ENCODE results near the gene THBS1.

Gene THBS1

DNA sequence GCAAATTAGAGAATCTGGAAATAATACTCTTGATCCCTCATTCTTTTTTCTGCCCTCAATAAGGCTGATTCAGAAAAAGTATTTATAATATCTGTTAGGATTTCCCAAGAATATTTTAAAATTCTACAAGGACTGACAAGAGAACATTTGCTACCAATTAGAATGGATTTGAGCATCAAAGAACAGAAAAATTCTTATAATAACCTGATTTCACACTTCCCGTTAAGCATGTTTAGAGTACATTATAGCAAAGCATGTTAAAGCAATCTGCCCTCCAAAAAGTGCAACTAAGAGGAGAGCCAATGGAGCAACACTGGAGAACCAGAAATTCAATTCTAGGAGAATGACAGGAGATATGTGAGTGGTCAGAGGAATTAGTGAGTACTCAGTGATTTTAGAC is 57.2 kb downstream of the THBS1 start:
- no peak for DNase-seq (ENCODE audit: low read depth)

DNA sequence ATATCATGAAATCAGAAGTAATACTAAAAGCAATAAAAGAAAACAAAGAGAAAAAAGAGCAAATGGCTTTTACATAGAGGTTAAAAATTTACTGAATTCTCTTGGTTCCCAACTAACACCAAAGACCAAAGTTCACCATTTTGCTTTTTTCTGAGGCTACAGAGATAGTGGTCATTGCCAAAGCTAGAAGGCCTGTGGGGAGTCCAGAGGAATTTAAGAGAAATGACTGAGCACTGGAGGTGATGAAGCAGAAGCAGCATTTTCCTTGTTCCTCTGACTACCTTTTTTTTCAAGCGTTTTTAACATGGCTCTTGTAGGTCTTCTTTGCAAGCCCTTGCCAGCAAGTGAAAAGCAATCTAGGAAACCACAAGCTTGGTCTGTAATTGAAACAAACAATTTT is 58.2 kb downstream of the THBS1 start:
- DNase-seq (ENCODE audit: low read depth), result no peak

GRCh38 chr15:39640665-39641064 is 59.8 kb downstream of the THBS1 start:
- no peak for DNase-seq (ENCODE audit: low read depth)

- DNase-seq (ENCODE audit: low read depth), result no peak
These were observed 60.5 kb downstream of the THBS1 start for GRCh38 chr15:39641191-39641889.

DNA sequence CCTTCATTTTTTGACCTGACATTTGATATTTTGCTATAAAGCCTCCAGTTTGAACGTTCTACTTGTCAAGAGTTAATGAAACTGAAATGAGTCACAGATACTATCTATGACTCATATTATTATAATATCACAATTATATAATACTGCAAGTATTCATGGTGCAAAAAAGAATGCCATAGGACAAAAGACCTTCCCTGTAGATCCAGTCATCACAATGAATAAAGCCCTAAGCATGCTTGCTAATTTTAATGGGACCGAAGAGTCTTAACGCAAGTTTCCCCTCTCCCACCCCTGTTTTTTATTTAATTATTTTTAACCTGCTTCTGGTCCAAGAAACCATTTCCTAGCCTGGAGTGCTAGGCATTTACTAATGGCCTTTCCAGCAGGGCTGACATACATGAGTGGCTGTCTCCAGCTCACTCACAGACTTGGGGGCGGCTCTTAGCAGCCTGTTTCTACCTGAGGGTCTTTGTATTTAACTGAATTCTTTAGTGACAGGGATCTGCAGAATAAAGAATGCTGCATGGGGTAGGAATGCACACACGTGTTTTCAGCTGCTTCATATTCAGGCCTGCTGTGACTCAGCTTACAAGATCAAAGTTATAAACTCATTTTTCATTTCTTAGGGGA is 61.2 kb downstream of the THBS1 start:
- no peak for DNase-seq (ENCODE audit: low read depth)

- no peak for DNase-seq (ENCODE audit: low read depth)
These were observed 62.8 kb downstream of the THBS1 start for GRCh38 chr15:39643727-39644126.

GRCh38 chr15:39644136-39644535 is 63.3 kb downstream of the THBS1 start:
- no peak for DNase-seq (ENCODE audit: low read depth)

- DNase-seq (ENCODE audit: low read depth), result no peak
These were observed 64.5 kb downstream of the THBS1 start for GRCh38 chr15:39645138-39645975.

DNA sequence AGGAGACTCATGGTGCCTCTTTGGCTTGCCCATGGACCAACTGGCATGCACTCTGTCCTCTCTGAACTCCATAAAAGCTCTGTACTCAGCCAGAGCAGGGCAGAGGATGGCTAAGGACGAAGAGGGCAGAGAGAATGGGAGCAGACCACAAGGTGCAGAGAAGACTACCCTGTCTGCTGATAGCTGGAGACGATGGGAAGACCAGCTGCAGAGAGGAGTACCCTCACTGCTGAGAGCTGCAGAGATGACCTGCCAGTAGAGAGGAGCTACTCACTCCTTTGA is 65.0 kb downstream of the THBS1 start:
- no peak for DNase-seq (ENCODE audit: low read depth)

- DNase-seq (ENCODE audit: low read depth), result no peak
These were observed 65.5 kb downstream of the THBS1 start for GRCh38 chr15:39646425-39646824.

All from CMK (cell line).